Neural cell (in vitro differentiated cells): ENCODE data around the gene IQSEC1.

Experiments used
- CTCF ChIP-seq: fragments of 450-650 bp; IDR thresholded peaks from 2 replicates; pipeline ENCODE4 v1.5.1; 2014; ENCODE audit warnings: antibody characterized with exemption, mild to moderate bottlenecking, moderate library complexity; ENCODE audit not compliant: poor library complexity, severe bottlenecking
- EP300 ChIP-seq: fragments of 450-650 bp; conservative IDR thresholded peaks from 2 replicates; pipeline ENCODE4 v1.6.1; 2014; ENCODE audit warnings: antibody characterized with exemption, mild to moderate bottlenecking, moderate library complexity; ENCODE audit not compliant: poor library complexity, severe bottlenecking
- EZH2 ChIP-seq: fragments of 200-600, 300-800 bp; shearing (Covaris generic), sonication (generic); IDR thresholded peaks from 2 replicates; pipeline ENCODE4 v1.6.1; 2014; ENCODE audit warnings: antibody characterized with exemption, low read length, borderline replicate concordance, mild to moderate bottlenecking; ENCODE audit not compliant: insufficient read depth, poor library complexity, severe bottlenecking
- RAD21 ChIP-seq: fragments of 450-650 bp; conservative IDR thresholded peaks from 2 replicates; pipeline ENCODE4 v1.6.1; 2014; ENCODE audit warnings: antibody characterized with exemption, mild to moderate bottlenecking, moderate library complexity
- TAF1 ChIP-seq: IDR thresholded peaks from 2 replicates; pipeline ENCODE4 v1.6.1; 2012; ENCODE audit warnings: low read depth

- TF ChIP-seq EP300 (no peak), CTCF (no peak), RAD21 (no peak), TAF1 (no peak), EZH2 (no peak)
Measured at GRCh38 chr3:12886106-12886679, 187.0 kb downstream of the IQSEC1 start.
